Measurements from ENCODE around the gene RHOG. TPM values are rescaled to one million over a fixed set of nuclear protein-coding genes. Genes with fewer than 3 reads are reported as not detected.
A peak's percentile ranks its signal among the peaks of the same experiment; 100 is the strongest.

RHOG gene
- total RNA-seq, 1 donor from 2014 or later: 46.8 TPM

- DNase-seq (ENCODE audit: extremely low spot score, unreplicated experiment): no peak
- no peak overlapping the region for H3K4me3 Mint-ChIP-seq (ENCODE audit: unreplicated experiment)
- H3K9me3 Mint-ChIP-seq (ENCODE audit: unreplicated experiment): no peaks in the 10 kb centered on the region
- H3K4me1 Mint-ChIP-seq (ENCODE audit: unreplicated experiment): peaks cover 4% of the 10 kb centered on the region
- H3K27me3 Mint-ChIP-seq (ENCODE audit: unreplicated experiment): peaks cover 4% of the 10 kb centered on the region
- H3K27ac Mint-ChIP-seq (ENCODE audit: unreplicated experiment): no peak overlapping the region
- TF ChIP-seq, protein P1, sequence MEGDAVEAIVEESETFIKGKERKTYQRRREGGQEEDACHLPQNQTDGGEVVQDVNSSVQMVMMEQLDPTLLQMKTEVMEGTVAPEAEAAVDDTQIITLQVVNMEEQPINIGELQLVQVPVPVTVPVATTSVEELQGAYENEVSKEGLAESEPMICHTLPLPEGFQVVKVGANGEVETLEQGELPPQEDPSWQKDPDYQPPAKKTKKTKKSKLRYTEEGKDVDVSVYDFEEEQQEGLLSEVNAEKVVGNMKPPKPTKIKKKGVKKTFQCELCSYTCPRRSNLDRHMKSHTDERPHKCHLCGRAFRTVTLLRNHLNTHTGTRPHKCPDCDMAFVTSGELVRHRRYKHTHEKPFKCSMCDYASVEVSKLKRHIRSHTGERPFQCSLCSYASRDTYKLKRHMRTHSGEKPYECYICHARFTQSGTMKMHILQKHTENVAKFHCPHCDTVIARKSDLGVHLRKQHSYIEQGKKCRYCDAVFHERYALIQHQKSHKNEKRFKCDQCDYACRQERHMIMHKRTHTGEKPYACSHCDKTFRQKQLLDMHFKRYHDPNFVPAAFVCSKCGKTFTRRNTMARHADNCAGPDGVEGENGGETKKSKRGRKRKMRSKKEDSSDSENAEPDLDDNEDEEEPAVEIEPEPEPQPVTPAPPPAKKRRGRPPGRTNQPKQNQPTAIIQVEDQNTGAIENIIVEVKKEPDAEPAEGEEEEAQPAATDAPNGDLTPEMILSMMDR (IDR thresholded peaks at IDR 0.05): no peak
- H3K36me3 Mint-ChIP-seq (ENCODE audit: unreplicated experiment): no peaks in the 10 kb centered on the region
Measured at GRCh38 chr11:3845670-3846069, 4.9 kb upstream of the RHOG start.

DNA sequence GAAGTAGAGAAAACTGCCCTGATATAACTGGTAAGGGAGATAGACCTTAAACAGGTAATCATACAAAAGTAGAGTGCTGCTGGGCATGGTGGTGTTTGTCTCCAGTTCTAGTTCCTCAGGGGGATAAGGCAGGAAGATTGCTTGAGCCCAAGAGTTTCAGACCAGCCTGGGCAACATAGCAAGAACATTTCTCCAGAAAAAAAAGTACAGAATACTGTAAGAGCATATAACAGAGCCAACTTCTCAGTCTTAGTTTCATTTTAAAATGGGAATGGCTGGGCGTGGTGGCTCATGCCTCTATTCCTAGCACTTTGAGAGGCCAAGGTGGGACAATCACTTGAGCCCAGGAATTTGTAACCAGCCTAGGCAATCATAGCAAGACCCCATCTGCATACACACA, 4.5 kb upstream of the RHOG start:
- H3K9me3 Mint-ChIP-seq (ENCODE audit: unreplicated experiment): no peaks in the 10 kb centered on the region
- TF ChIP-seq, protein P1 (IDR thresholded peaks at IDR 0.05): no peak
- H3K27ac Mint-ChIP-seq (ENCODE audit: unreplicated experiment): no peak overlapping the region
- no peak for DNase-seq (ENCODE audit: extremely low spot score, unreplicated experiment)
- H3K4me1 Mint-ChIP-seq (ENCODE audit: unreplicated experiment): peaks cover 4% of the 10 kb centered on the region
- H3K36me3 Mint-ChIP-seq (ENCODE audit: unreplicated experiment): no peaks in the 10 kb centered on the region
- peaks cover 4% of the 10 kb centered on the region for H3K27me3 Mint-ChIP-seq (ENCODE audit: unreplicated experiment)
- H3K4me3 Mint-ChIP-seq (ENCODE audit: unreplicated experiment): no peak overlapping the region

- Mint-ChIP-seq H3K4me1 (ENCODE audit: unreplicated experiment) (peaks cover 20% of the 10 kb centered on the region), H3K9me3 (ENCODE audit: unreplicated experiment) (no peaks in the 10 kb centered on the region), H3K27ac (ENCODE audit: unreplicated experiment) (no peak overlapping the region), H3K36me3 (ENCODE audit: unreplicated experiment) (no peaks in the 10 kb centered on the region), H3K4me3 (ENCODE audit: unreplicated experiment) (no peak overlapping the region), H3K27me3 (ENCODE audit: unreplicated experiment) (peaks cover 4% of the 10 kb centered on the region)
- DNase-seq (ENCODE audit: extremely low spot score, unreplicated experiment): no peak
- TF ChIP-seq, protein P1 (IDR thresholded peaks at IDR 0.05): no peak
Measured at GRCh38 chr11:3843326-3843725, 2.6 kb upstream of the RHOG start.

GRCh38 chr11:3841426-3842350, 929 bp upstream of the RHOG start:
- Mint-ChIP-seq H3K27me3 (ENCODE audit: unreplicated experiment) (no peaks in the 10 kb centered on the region), H3K27ac (ENCODE audit: unreplicated experiment) (peak overlapping the region; percentile 94), H3K9me3 (ENCODE audit: unreplicated experiment) (no peaks in the 10 kb centered on the region), H3K4me3 (ENCODE audit: unreplicated experiment) (peak overlapping the region; percentile 81), H3K36me3 (ENCODE audit: unreplicated experiment) (no peaks in the 10 kb centered on the region), H3K4me1 (ENCODE audit: unreplicated experiment) (peaks cover 28% of the 10 kb centered on the region)
- TF ChIP-seq, protein P1 (IDR thresholded peaks at IDR 0.05): peak; percentile 92
- DNase-seq (ENCODE audit: extremely low spot score, unreplicated experiment): peak; percentile 95

Measured in osteocyte (in vitro differentiated cells).